ENCODE measurements around the gene GABRB2.

DNA sequence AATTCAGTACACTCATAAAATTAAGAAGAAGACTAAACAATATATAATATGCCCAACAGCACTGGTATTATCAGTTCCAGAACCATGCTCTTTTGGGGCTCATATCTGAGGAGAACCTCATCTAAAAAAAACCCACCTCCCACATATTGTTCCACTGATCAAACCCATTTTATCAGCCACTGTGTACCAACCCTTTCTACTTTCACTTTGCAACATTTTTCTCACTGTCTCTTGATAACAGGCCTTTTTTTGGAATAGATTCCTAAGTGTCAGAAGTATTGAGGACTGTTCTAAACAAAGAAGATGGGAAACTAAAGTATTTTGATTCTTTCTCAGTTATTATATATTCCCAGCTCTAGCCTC, 173.2 kb downstream of the GABRB2 start:
- TF ChIP-seq CTCF (IDR thresholded peaks at IDR 0.05; ENCODE audit: insufficient read depth, low read length, poor library complexity, severe bottlenecking) (no peak), EZH2phosphoT487 (conservative IDR thresholded peaks at IDR 0.05; ENCODE audit: low read length) (no peak)

Measured in SU-DHL-6 (cell line).